ENCODE results near the gene YAP1. TPM values are rescaled to one million over a fixed set of nuclear protein-coding genes. Genes with fewer than 3 reads are reported as not detected.
A peak's percentile ranks its signal among the peaks of the same experiment; 100 is the strongest.

Gene YAP1
- polyA plus RNA-seq, 2 of the 4 experiments (the other 2 are of a cell fraction), result 40.4 to 48.0 TPM

DNA sequence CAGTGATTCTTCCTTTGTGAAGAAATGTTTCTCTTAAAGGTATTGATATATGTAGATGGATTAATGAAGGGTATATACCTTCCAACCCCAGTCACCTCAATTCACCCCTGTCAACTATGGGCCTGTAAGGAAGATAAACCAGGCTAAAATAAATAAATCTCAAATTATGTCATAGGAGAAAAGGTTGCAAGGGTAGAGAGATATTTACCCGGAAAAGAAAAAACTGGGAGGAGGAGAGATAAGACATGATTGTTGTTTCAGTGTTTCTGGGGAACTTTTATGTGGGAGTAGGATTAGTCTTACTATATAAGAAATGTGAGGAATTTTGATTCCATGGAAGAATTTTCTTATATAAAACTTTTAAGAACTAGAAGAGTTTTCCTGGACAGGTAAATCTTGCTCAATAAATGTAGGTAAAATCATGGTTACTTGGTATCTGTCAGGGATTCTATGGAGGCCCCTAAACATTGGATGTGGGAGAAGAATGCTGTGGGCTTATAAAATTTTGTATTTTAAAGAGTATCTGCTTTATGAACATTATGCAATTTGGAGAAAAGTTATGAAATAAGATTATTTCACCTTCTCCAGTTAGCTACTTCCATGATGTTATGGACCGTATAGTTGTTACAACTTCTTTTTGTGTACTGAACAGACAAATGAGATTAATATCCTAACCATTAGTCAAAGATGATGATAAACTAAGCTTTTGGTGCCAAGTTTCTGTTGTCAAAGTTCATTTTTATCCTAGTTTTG lies 6.4 kb downstream of the YAP1 start (continued):
- TF ChIP-seq, protein P1, sequence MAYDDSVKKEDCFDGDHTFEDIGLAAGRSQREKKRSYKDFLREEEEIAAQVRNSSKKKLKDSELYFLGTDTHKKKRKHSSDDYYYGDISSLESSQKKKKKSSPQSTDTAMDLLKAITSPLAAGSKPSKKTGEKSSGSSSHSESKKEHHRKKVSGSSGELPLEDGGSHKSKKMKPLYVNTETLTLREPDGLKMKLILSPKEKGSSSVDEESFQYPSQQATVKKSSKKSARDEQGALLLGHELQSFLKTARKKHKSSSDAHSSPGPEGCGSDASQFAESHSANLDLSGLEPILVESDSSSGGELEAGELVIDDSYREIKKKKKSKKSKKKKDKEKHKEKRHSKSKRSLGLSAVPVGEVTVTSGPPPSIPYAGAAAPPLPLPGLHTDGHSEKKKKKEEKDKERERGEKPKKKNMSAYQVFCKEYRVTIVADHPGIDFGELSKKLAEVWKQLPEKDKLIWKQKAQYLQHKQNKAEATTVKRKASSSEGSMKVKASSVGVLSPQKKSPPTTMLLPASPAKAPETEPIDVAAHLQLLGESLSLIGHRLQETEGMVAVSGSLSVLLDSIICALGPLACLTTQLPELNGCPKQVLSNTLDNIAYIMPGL (CRISPR knock-in tag; IDR thresholded peaks at IDR 0.05; ENCODE audit: borderline replicate concordance), result no peak
- TF ChIP-seq CHD2 (IDR thresholded peaks at IDR 0.05; ENCODE audit: low read length, partially characterized antibody), result no peak

DNA sequence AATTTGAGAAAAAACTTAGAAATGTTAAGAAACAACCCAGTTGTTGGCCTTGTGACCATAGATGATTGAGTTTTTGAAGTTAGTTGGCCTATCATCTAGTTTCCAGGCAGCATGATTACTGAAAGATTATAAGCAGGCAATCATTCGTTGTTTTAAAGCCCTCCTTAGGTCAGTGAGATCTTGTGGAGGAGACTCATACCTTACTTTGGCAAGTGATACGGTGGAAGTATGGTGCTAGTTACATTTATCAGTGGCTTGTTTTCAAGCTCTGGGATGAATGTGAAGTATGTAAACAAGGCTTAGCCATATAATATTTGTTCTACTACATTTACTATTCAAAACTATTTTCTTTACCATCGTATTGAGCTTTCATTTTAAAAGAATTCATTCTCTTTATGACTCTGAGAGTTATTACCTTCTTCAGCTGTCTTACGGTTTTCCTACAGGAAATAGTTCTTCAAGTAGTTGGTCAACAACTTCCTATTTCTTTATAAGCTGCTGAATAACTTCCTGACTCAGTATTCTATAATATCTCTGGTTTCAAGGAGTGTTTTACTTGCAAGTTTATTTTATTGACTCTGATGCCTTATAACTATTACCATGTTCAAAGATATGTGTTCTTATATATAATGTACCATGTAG lies 7.3 kb downstream of the YAP1 start:
- no peak for ATAC-seq
- 11% methylated on average over 4 of the region's 4 CpGs for WGBS (ENCODE audit: missing lambda C conversion rate)
- ChIA-PET CTCF (no interaction called here), POLR2A (no interaction called here)
- Histone ChIP-seq H3K27ac (peak overlapping the region; percentile 69 to 99), H3K4me1 (peaks cover 84% of the 10 kb centered on the region), H3K4me2 (peak overlapping the region; percentile 84), H3K9me3 (no peaks in the 10 kb centered on the region), H3K4me3 (0 out of 3 replicates have a peak overlapping the region, but pooled peaks have one; percentile 8)
- DNase-seq (ENCODE audit: low read depth in 1 of 2, low spot score in 1 of 2), result no peak
- FAIRE-seq, result no peak
- TF ChIP-seq, protein P2, sequence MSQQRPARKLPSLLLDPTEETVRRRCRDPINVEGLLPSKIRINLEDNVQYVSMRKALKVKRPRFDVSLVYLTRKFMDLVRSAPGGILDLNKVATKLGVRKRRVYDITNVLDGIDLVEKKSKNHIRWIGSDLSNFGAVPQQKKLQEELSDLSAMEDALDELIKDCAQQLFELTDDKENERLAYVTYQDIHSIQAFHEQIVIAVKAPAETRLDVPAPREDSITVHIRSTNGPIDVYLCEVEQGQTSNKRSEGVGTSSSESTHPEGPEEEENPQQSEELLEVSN (IDR thresholded peaks at IDR 0.05; ENCODE audit: borderline replicate concordance, low read depth), result no peak
- TF ChIP-seq HOXA7 (CRISPR knock-in tag; IDR thresholded peaks at IDR 0.05) (no peak), JUNB (IDR thresholded peaks at IDR 0.05) (no peak), ESRRA (IDR thresholded peaks at IDR 0.05; ENCODE audit: borderline replicate concordance, low read length) (no peak), MAFK (IDR thresholded peaks at IDR 0.05; ENCODE audit: partially characterized antibody) (no peak), RFX5 (IDR thresholded peaks at IDR 0.05) (no peak), ZNF302 (CRISPR knock-in tag; IDR thresholded peaks at IDR 0.05) (no peak), CBX8 (IDR thresholded peaks at IDR 0.05) (no peak)

DNA sequence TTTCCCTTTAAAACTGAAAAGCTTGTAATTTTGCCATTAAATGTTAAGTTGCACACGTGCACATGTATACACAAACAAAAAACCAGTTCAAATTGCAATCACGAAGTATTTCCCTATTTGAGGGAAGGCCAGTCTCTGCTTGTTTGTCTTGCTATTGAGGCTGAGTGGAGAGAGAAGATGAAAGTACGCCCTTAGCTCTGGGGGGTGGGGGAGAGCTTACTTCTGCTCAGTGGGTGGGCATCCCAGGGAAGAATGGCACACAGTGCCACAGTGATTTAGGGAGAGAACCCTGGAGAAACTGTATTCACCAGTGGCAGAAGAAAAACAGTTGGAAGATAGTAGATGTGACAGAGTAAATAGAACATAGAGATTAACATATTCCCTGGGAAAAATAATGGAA lies 8.7 kb downstream of the YAP1 start:
- CTCF ChIA-PET, result no interaction called here
- 1% methylated on average over 3 of the region's 3 CpGs for WGBS (ENCODE audit: missing lambda C conversion rate)
- TF ChIP-seq RCOR1 (IDR thresholded peaks at IDR 0.05; ENCODE audit: low read depth, low read length) (no peak), PHF8 (IDR thresholded peaks at IDR 0.05; ENCODE audit: borderline replicate concordance, low read depth) (no peak), MAFK (IDR thresholded peaks at IDR 0.05; ENCODE audit: partially characterized antibody) (no peak), FOXS1 (CRISPR knock-in tag; IDR thresholded peaks at IDR 0.05) (no peak), HDAC2 (IDR thresholded peaks at IDR 0.05) (no peak), TFCP2L1 (CRISPR knock-in tag; IDR thresholded peaks at IDR 0.05) (no peak), HOXA7 (CRISPR knock-in tag; IDR thresholded peaks at IDR 0.05) (no peak), KDM1A (IDR thresholded peaks at IDR 0.05; ENCODE audit: low read depth) (no peak)
- TF ChIP-seq, protein P3, sequence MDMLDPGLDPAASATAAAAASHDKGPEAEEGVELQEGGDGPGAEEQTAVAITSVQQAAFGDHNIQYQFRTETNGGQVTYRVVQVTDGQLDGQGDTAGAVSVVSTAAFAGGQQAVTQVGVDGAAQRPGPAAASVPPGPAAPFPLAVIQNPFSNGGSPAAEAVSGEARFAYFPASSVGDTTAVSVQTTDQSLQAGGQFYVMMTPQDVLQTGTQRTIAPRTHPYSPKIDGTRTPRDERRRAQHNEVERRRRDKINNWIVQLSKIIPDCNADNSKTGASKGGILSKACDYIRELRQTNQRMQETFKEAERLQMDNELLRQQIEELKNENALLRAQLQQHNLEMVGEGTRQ (IDR thresholded peaks at IDR 0.05), result no peak
- Histone ChIP-seq H3K4me1 (peaks cover 77% of the 10 kb centered on the region), H3K9me3 (no peaks in the 10 kb centered on the region), H3K4me3 (peak overlapping the region; percentile 11; the same call in 2 of the 3 replicates), H3K27ac (peak overlapping the region; percentile 85 to 99), H3K4me2 (peak overlapping the region; percentile 84)
- FAIRE-seq, result no peak
- DNase-seq (ENCODE audit: low read depth in 1 of 2, low spot score in 1 of 2), result peak in 1 of 2 experiments; percentile 16
- POLR2A ChIA-PET, result no interaction called here
- ATAC-seq, result no peak

DNA sequence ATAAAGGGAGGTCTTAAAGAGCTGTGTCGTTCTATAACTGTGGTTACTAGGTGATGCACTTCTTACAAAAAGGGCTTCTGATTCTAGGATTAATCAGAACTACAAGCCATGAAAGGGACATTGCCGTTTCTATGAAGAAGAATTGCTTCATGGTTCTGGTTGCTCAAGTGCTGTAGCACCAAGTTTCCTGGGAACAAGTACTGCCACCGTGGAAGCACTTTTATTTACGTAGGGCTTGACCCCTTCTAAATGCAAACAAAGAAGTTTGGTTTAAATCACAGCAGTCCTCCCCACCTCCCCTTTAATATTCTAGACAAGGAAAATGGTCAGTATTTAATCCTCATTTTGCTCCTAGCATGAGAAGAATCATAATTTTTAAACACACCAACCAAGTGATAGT lies 9.8 kb downstream of the YAP1 start:
- FAIRE-seq, result no peak
- Histone ChIP-seq H3K4me3 (peak overlapping the region; percentile 30; the same call in 2 of the 3 replicates), H3K4me1 (peaks cover 66% of the 10 kb centered on the region), H3K4me2 (peak overlapping the region; percentile 84), H3K9me3 (no peaks in the 10 kb centered on the region), H3K27ac (peak overlapping the region; percentile 87 to 99)
- POLR2A ChIA-PET, result no interaction called here
- peak; percentile 67 to 76 for ATAC-seq
- WGBS (ENCODE audit: missing lambda C conversion rate), result 0% methylated on average over 4 of the region's 4 CpGs
- CTCF ChIA-PET, result interaction anchor here (0.6 kb wide), 1 partner anchor 33 kb away, joined by 3 read pairs; no protein-coding TSS in a partner anchor
- DNase-seq (ENCODE audit: low read depth in 1 of 2, low spot score in 1 of 2), result peak; percentile 13 to 83
- TF ChIP-seq TFCP2L1 (CRISPR knock-in tag; IDR thresholded peaks at IDR 0.05) (no peak), PHF8 (IDR thresholded peaks at IDR 0.05; ENCODE audit: borderline replicate concordance, low read depth) (no peak), CHD4 (IDR thresholded peaks at IDR 0.05; ENCODE audit: borderline replicate concordance) (no peak), ESRRA (IDR thresholded peaks at IDR 0.05; ENCODE audit: borderline replicate concordance, low read length) (no peak), CHD2 (IDR thresholded peaks at IDR 0.05; ENCODE audit: low read length, partially characterized antibody) (no peak), SMC3 (IDR thresholded peaks at IDR 0.05) (no peak)
- TF ChIP-seq, protein P4, sequence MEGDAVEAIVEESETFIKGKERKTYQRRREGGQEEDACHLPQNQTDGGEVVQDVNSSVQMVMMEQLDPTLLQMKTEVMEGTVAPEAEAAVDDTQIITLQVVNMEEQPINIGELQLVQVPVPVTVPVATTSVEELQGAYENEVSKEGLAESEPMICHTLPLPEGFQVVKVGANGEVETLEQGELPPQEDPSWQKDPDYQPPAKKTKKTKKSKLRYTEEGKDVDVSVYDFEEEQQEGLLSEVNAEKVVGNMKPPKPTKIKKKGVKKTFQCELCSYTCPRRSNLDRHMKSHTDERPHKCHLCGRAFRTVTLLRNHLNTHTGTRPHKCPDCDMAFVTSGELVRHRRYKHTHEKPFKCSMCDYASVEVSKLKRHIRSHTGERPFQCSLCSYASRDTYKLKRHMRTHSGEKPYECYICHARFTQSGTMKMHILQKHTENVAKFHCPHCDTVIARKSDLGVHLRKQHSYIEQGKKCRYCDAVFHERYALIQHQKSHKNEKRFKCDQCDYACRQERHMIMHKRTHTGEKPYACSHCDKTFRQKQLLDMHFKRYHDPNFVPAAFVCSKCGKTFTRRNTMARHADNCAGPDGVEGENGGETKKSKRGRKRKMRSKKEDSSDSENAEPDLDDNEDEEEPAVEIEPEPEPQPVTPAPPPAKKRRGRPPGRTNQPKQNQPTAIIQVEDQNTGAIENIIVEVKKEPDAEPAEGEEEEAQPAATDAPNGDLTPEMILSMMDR (IDR thresholded peaks at IDR 0.05), result no peak
- TF ChIP-seq, protein P5, sequence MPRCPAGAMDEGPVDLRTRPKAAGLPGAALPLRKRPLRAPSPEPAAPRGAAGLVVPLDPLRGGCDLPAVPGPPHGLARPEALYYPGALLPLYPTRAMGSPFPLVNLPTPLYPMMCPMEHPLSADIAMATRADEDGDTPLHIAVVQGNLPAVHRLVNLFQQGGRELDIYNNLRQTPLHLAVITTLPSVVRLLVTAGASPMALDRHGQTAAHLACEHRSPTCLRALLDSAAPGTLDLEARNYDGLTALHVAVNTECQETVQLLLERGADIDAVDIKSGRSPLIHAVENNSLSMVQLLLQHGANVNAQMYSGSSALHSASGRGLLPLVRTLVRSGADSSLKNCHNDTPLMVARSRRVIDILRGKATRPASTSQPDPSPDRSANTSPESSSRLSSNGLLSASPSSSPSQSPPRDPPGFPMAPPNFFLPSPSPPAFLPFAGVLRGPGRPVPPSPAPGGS (IDR thresholded peaks at IDR 0.05), result no peak
